H1 (cell line): Measurements from ENCODE around the gene SIGLEC15. TPM values are rescaled to one million over a fixed set of nuclear protein-coding genes. Genes with fewer than 3 reads are reported as not detected.

ENCODE experiments used
- CTCF ChIA-PET: fragments of 300-600 bp; sonication (Branson Sonifier 250); formaldehyde crosslinking; loops from one replicate; lab custom pipeline; 2021; ENCODE audit not compliant: partially characterized antibody; lab: Charles Lee
- POLR2A ChIA-PET: fragments of 300-600 bp; sonication (Branson Sonifier 250); formaldehyde crosslinking; loops from one replicate; lab custom pipeline; 2021; ENCODE audit warnings: inconsistent platforms; ENCODE audit not compliant: partially characterized antibody; lab: Charles Lee
- DNase-seq, 2 experiments: peaks; one replicate each; pipeline versions ENCODE4 v3.0.0 to v3.0.0-alpha.2; 2010 to 2022; ENCODE audit warnings: low spot score in 2 of 2, low read depth in 1 of 2, mixed read lengths in 1 of 2
- FAIRE-seq: peaks from 2 replicates; lab custom pipeline; 2011; peaks lifted over from hg19 to GRCh38; lab: Jason Lieb, UNC
- H2AFZ ChIP-seq: 2 replicates; pipeline ENCODE4 v1.8.1; 2012; ENCODE audit warnings: low read length, inconsistent platforms
- H2AK5ac ChIP-seq: 2 replicates; pipeline ENCODE4 v1.6.1; 2013; ENCODE audit warnings: low read depth, low read length
- H2BK120ac ChIP-seq: replicated peaks from 2 replicates; pipeline ENCODE3; 2013; ENCODE audit warnings: low read depth, low read length, inconsistent platforms
- H2BK12ac ChIP-seq: 2 replicates; pipeline ENCODE4 v1.6.1; 2013; ENCODE audit warnings: low read depth, low read length
- H2BK15ac ChIP-seq: 2 replicates; pipeline ENCODE4 v1.6.1; 2013; ENCODE audit warnings: low read length
- H2BK20ac ChIP-seq: 2 replicates; pipeline ENCODE4 v1.6.1; 2013; ENCODE audit warnings: low read length
- H2BK5ac ChIP-seq: 2 replicates; pipeline ENCODE4 v1.6.1; 2013; ENCODE audit warnings: low read depth, low read length
- H3K14ac ChIP-seq: 2 replicates; pipeline ENCODE4 v1.6.1; 2013; ENCODE audit warnings: inconsistent platforms; ENCODE audit not compliant: insufficient read length
- H3K18ac ChIP-seq: 2 replicates; pipeline ENCODE4 v1.6.1; 2013; ENCODE audit warnings: low read length; ENCODE audit errors: extremely low read depth
- H3K23ac ChIP-seq: 2 replicates; pipeline ENCODE4 v1.6.1; 2013; ENCODE audit warnings: inconsistent platforms; ENCODE audit not compliant: insufficient read length
- H3K23me2 ChIP-seq: 2 replicates; pipeline ENCODE4 v1.6.1; 2013; ENCODE audit warnings: low read depth, low read length
- H3K27ac ChIP-seq: 2 replicates; pipeline ENCODE4 v1.6.1; 2011; ENCODE audit warnings: low read depth, low read length, inconsistent platforms
- H3K27me3 ChIP-seq, 4 experiments: replicated peaks in 1 of 4; 1 replicate in 1 of 4; 2 replicates in 3 of 4; pipeline versions ENCODE4 v1.6.1 to v1.8.1; 2011 to 2013; ENCODE audit warnings: low read length in 3 of 4, mild to moderate bottlenecking in 3 of 4, inconsistent platforms in 2 of 4, mixed read lengths in 2 of 4, moderate library complexity in 1 of 4; ENCODE audit not compliant: control insufficient read depth in 3 of 4, insufficient read depth in 3 of 4; ENCODE audit errors: extremely low read depth in 1 of 4
- H3K36me3 ChIP-seq, 4 experiments: 2 replicates each; pipeline versions ENCODE4 v1.6.1 to v1.8.1; 2011 to 2013; ENCODE audit warnings: mild to moderate bottlenecking in 4 of 4, low read length in 3 of 4, moderate library complexity in 2 of 4, control low read depth in 1 of 4, inconsistent platforms in 1 of 4; ENCODE audit not compliant: insufficient read depth in 4 of 4, control insufficient read depth in 2 of 4
- H3K4ac ChIP-seq: replicated peaks from 2 replicates; pipeline ENCODE3; 2013; ENCODE audit warnings: low read length, low read depth, mixed read lengths, inconsistent platforms; ENCODE audit not compliant: insufficient read length
- H3K4me1 ChIP-seq, 4 experiments: replicated peaks in 1 of 4; 1 replicate in 1 of 4; 2 replicates in 3 of 4; pipeline versions ENCODE4 v1.6.1 to v1.8.1; 2011 to 2013; ENCODE audit warnings: low read length in 3 of 4, inconsistent platforms in 2 of 4, mixed read lengths in 1 of 4; ENCODE audit not compliant: insufficient read depth in 4 of 4, control insufficient read depth in 3 of 4
- H3K4me2 ChIP-seq, 2 experiments: 2 replicates each; pipeline versions ENCODE4 v1.6.1 to v1.8.1; 2011 to 2013; ENCODE audit warnings: low read depth in 2 of 2, low read length in 2 of 2, control low read depth in 1 of 2, inconsistent platforms in 1 of 2, mild to moderate bottlenecking in 1 of 2; ENCODE audit not compliant: insufficient read depth in 1 of 2
- H3K4me3 ChIP-seq, 4 experiments: fragments of 200-600, 300-600 bp in 1 of 4; sonication (generic), shearing (Covaris generic), sonication (Bioruptor Twin) in 1 of 4; 2 replicates each; pipeline versions ENCODE4 v1.5.1 to v1.8.1; 2011 to 2016; ENCODE audit warnings: low read length in 4 of 4, low read depth in 3 of 4, control low read depth in 2 of 4, inconsistent platforms in 2 of 4, mild to moderate bottlenecking in 2 of 4, mixed read lengths in 1 of 4, moderate library complexity in 1 of 4; ENCODE audit not compliant: insufficient read depth in 2 of 4; ENCODE audit errors: extremely low read depth in 1 of 4
- H3K56ac ChIP-seq: replicated peaks from 2 replicates; pipeline ENCODE3; 2013; ENCODE audit warnings: low read depth, mild to moderate bottlenecking, mixed read lengths, low read length, inconsistent platforms; ENCODE audit not compliant: insufficient read length
- H3K79me1 ChIP-seq: 2 replicates; pipeline ENCODE4 v1.6.1; 2013; ENCODE audit warnings: low read depth, low read length, control low read depth
- H3K79me2 ChIP-seq, 2 experiments: 2 replicates each; pipeline versions ENCODE4 v1.6.1 to v1.8.1; 2012 to 2013; ENCODE audit warnings: low read length in 2 of 2, mild to moderate bottlenecking in 2 of 2, inconsistent platforms in 1 of 2; ENCODE audit not compliant: insufficient read depth in 2 of 2, control insufficient read depth in 1 of 2
- H3K9ac ChIP-seq, 4 experiments: replicated peaks in 1 of 4; 1 replicate in 1 of 4; 2 replicates in 3 of 4; pipeline versions ENCODE4 v1.6.1 to v1.8.1; 2011 to 2013; ENCODE audit warnings: low read depth in 3 of 4, low read length in 3 of 4, control low read depth in 2 of 4, mild to moderate bottlenecking in 2 of 4, moderate library complexity in 2 of 4, inconsistent platforms in 1 of 4; ENCODE audit errors: extremely low read depth in 1 of 4
- H3K9me3 ChIP-seq, 2 experiments: 2 replicates each; pipeline versions ENCODE4 v1.6.1 to v1.8.1; 2012 to 2013; ENCODE audit warnings: mild to moderate bottlenecking in 2 of 2, moderate library complexity in 2 of 2, control low read depth in 1 of 2, inconsistent platforms in 1 of 2, low read depth in 1 of 2, low read length in 1 of 2, mixed read lengths in 1 of 2; ENCODE audit not compliant: insufficient read depth in 2 of 2
- H4K20me1 ChIP-seq, 2 experiments: replicated peaks in 1 of 2; 2 replicates each; pipeline versions ENCODE3 to v1.8.1; 2011 to 2013; ENCODE audit warnings: inconsistent platforms in 2 of 2, low read length in 2 of 2, mild to moderate bottlenecking in 1 of 2; ENCODE audit not compliant: insufficient read depth in 2 of 2, control insufficient read depth in 1 of 2
- H4K5ac ChIP-seq: 2 replicates; pipeline ENCODE4 v1.6.1; 2013; ENCODE audit warnings: low read length, low read depth, mixed read lengths, inconsistent platforms; ENCODE audit not compliant: insufficient read length
- H4K8ac ChIP-seq: 2 replicates; pipeline ENCODE4 v1.8.0; 2013; ENCODE audit warnings: mild to moderate bottlenecking, moderate library complexity, low read length, inconsistent platforms; ENCODE audit not compliant: insufficient read depth; ENCODE audit errors: extremely low read depth
- H4K91ac ChIP-seq: replicated peaks from 2 replicates; pipeline ENCODE3; 2013; ENCODE audit warnings: low read length, mixed read lengths, inconsistent platforms; ENCODE audit not compliant: insufficient read length
- BCL11A ChIP-seq, 2 experiments: IDR thresholded peaks; one replicate each; pipeline ENCODE4 v1.6.1; 2011; ENCODE audit warnings: low read depth in 2 of 2, low read length in 2 of 2, mild to moderate bottlenecking in 2 of 2
- EZH2 ChIP-seq: fragments of 200-600 bp; sonication (generic); IDR thresholded peaks from 2 replicates; pipeline ENCODE4 v1.7.1; 2012; ENCODE audit warnings: low read depth, mild to moderate bottlenecking, moderate library complexity, low read length, inconsistent platforms; ENCODE audit not compliant: severe bottlenecking
- GTF2F1 ChIP-seq: IDR thresholded peaks from 2 replicates; pipeline ENCODE4 v1.6.1; 2012; ENCODE audit warnings: low read depth, low read length, improper control_type of control experiment, borderline replicate concordance
- JUN ChIP-seq: IDR thresholded peaks from 2 replicates; pipeline ENCODE4 v1.6.1; 2011; ENCODE audit warnings: low read depth, mild to moderate bottlenecking, improper control_type of control experiment, low read length
- JUND ChIP-seq: IDR thresholded peaks from 2 replicates; pipeline ENCODE4 v1.6.1; 2011; ENCODE audit warnings: mild to moderate bottlenecking, improper control_type of control experiment, low read length
- MAFK ChIP-seq: IDR thresholded peaks from 2 replicates; pipeline ENCODE4 v1.6.1; 2012; ENCODE audit warnings: low read depth, mild to moderate bottlenecking, improper control_type of control experiment, low read length
- NRF1 ChIP-seq: IDR thresholded peaks from 2 replicates; pipeline ENCODE4 v1.6.1; 2011; ENCODE audit warnings: mild to moderate bottlenecking, low read depth, low read length, improper control_type of control experiment
- PHF8 ChIP-seq: fragments of 200-600 bp; sonication (generic); conservative IDR thresholded peaks from 2 replicates; pipeline ENCODE4 v1.7.1; 2012; ENCODE audit warnings: low read depth, mild to moderate bottlenecking, inconsistent platforms, low read length, moderate library complexity
- POU5F1 ChIP-seq: IDR thresholded peaks from 2 replicates; pipeline ENCODE4 v1.6.1; 2011; ENCODE audit warnings: low read depth, mild to moderate bottlenecking, low read length, moderate library complexity
- RFX5 ChIP-seq: IDR thresholded peaks from 2 replicates; pipeline ENCODE4 v1.6.1; 2011; ENCODE audit warnings: low read depth, low read length, improper control_type of control experiment, borderline replicate concordance
- RXRA ChIP-seq: IDR thresholded peaks from 2 replicates; pipeline ENCODE4 v1.6.1; 2011; ENCODE audit warnings: low read depth, mild to moderate bottlenecking, low read length, moderate library complexity; ENCODE audit not compliant: insufficient read depth
- YY1 ChIP-seq: IDR thresholded peaks from 2 replicates; pipeline ENCODE4 v1.6.1; 2011; ENCODE audit warnings: low read depth, mild to moderate bottlenecking, low read length
- WGBS, 2 experiments: shearing (Covaris generic) in 1 of 2; methylation state at CpG; one replicate each; pipeline versions ENCODE4 v1.1.6 to v1.1.7; 2013 to 2015; ENCODE audit warnings: low lambda C conversion rate in 2 of 2, mixed read lengths in 2 of 2, inconsistent platforms in 1 of 2, low coverage in 1 of 2, missing lambda C conversion rate in 1 of 2; ENCODE audit not compliant: insufficient replicate concordance in 2 of 2, insufficient coverage in 1 of 2, insufficient read length in 1 of 2; ENCODE audit errors: extremely low coverage in 1 of 2, missing lambda C conversion rate in 1 of 2; 5-methylcytosine and 5-hydroxymethylcytosine counted together
- polyA plus RNA-seq, 7 experiments: library from polyadenylated mRNA; depleted of rRNA in 3 of 7; stranded (reverse) in 5 of 7; unstranded in 2 of 7; fragments of >200 nt in 5 of 7; fragments of 200-250 nt in 2 of 7; gene quantifications; 1 replicate in 5 of 7; 2 replicates in 1 of 7; 4 replicates in 1 of 7; pipeline versions ENCODE4 v1.2.1 to v1.2.3, GENCODE V29; 2011 to 2013; ENCODE audit warnings: missing spikeins in 2 of 7, mixed read lengths in 2 of 7
- total RNA-seq: library from RNA; stranded (reverse); fragmentation: NEBNext Ultra II Directional; extraction: Animal tissue kit (Norgen Biotek cat#: 25700); gene quantifications from 2 replicates; pipeline ENCODE4 v1.2.1, GENCODE V29; 2021
- TF ChIP-seq, protein P1 (sequence below): IDR thresholded peaks from 2 replicates; pipeline ENCODE4 v1.6.1; 2011; ENCODE audit warnings: low read depth, mild to moderate bottlenecking, low read length; ENCODE audit not compliant: insufficient read depth

Gene SIGLEC15
- total and polyA plus RNA-seq, 2 of the 8 experiments (the other 6 are each of a cell fraction or from before 2014, with no cell fraction given) = 0.20 to 0.37 TPM

GRCh38 chr18:45806226-45806625 lies 19.2 kb upstream of the SIGLEC15 start:
- FAIRE-seq = no peak
- no peaks in the 10 kb centered on the region for H3K79me2 ChIP-seq
- no peak overlapping the region for H3K4me2 ChIP-seq
- H3K79me1 ChIP-seq = no peaks in the 10 kb centered on the region
- WGBS, 2 experiments = 81% methylated on average over 2 of the region's 2 CpGs; no CpG with 5 or more reads in 1 of the 2 experiments
- CTCF ChIA-PET = interaction anchor here (1.1 to 5.9 kb wide), 22 partner anchors 10 to 166 kb away, joined by 3 to 44 read pairs (median 5); partner anchors contain the start of gene SLC14A1
- no peak overlapping the region for H3K9ac ChIP-seq
- no peaks in the 10 kb centered on the region for H3K23me2 ChIP-seq
- H2BK15ac ChIP-seq = no peak overlapping the region
- H3K56ac ChIP-seq = no peak overlapping the region
- peaks cover 0 to 8% (median 4%) of the 10 kb centered on the region in 4 experiments; a peak in 6 of 7 replicates for H3K4me1 ChIP-seq
- H3K9me3 ChIP-seq = peaks cover 6 to 13% of the 10 kb centered on the region in 2 experiments; a peak in 2 of 4 replicates
- POLR2A ChIA-PET = interaction anchor here (1.5 kb wide), 1 partner anchor 60 kb away, joined by 3 read pairs; no protein-coding TSS in a partner anchor
- no peak overlapping the region for H2BK120ac ChIP-seq
- H4K20me1 ChIP-seq = no peaks in the 10 kb centered on the region
- H3K4me3 ChIP-seq = no peak overlapping the region
- no peak overlapping the region for H4K5ac ChIP-seq
- no peak overlapping the region for H3K23ac ChIP-seq
- H3K36me3 ChIP-seq = no peaks in the 10 kb centered on the region
- H4K8ac ChIP-seq = no peak overlapping the region
- no peak for DNase-seq
- H2AK5ac ChIP-seq = no peak overlapping the region
- no peak overlapping the region for H2AFZ ChIP-seq
- no peak overlapping the region for H3K14ac ChIP-seq
- no peak overlapping the region for H2BK5ac ChIP-seq
- H3K27ac ChIP-seq = no peak overlapping the region
- no peak overlapping the region for H4K91ac ChIP-seq
- H3K27me3 ChIP-seq = no peaks in the 10 kb centered on the region
- no peak overlapping the region for H2BK20ac ChIP-seq
- H3K18ac ChIP-seq = no peak overlapping the region
- no peak overlapping the region for H2BK12ac ChIP-seq
- H3K4ac ChIP-seq = no peak overlapping the region
- no peak for TF ChIP-seq JUN
- TF ChIP-seq RFX5 = no peak
- TF ChIP-seq JUND = no peak
- TF ChIP-seq POU5F1 = no peak
- TF ChIP-seq YY1 = no peak
- TF ChIP-seq NRF1 = no peak
- no peak for TF ChIP-seq PHF8
- TF ChIP-seq, protein P1, sequence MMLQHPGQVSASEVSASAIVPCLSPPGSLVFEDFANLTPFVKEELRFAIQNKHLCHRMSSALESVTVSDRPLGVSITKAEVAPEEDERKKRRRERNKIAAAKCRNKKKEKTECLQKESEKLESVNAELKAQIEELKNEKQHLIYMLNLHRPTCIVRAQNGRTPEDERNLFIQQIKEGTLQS = no peak
- no peak for TF ChIP-seq RXRA
- no peak for TF ChIP-seq BCL11A (IDR thresholded peaks at IDR 0.05; ENCODE audit: low read depth in 2 of 2, low read length in 2 of 2)
- TF ChIP-seq GTF2F1 = no peak
- TF ChIP-seq MAFK = no peak
- no peak for TF ChIP-seq EZH2
